BJ (cell line): Measurements from ENCODE around the gene GLI3. TPM values are rescaled to one million over a fixed set of nuclear protein-coding genes. Genes with fewer than 3 reads are reported as not detected.

Source experiments
- CTCF ChIA-PET: fragments of 350-600 bp; formaldehyde crosslinking; extraction: SDS; loops from one replicate; lab custom pipeline; 2021; ENCODE audit warnings: antibody characterized with exemption, inconsistent platforms; lab: Yijun Ruan, JAX
- POLR2A ChIA-PET: fragments of 300-600 bp; sonication (Branson Sonifier 250); formaldehyde crosslinking; extraction: SDS; loops from one replicate; lab custom pipeline; 2021; ENCODE audit warnings: antibody characterized with exemption; lab: Charles Lee
- DNase-seq: peaks from one replicate; pipeline ENCODE4 v3.0.0-alpha.2; 2011; ENCODE audit warnings: low read depth
- H3K27me3 ChIP-seq: 2 replicates; pipeline ENCODE4 v1.6.0; 2011; ENCODE audit warnings: low read length; ENCODE audit not compliant: control insufficient read depth, insufficient read depth
- H3K36me3 ChIP-seq: 2 replicates; pipeline ENCODE4 v1.5.1; 2011; ENCODE audit warnings: low read length; ENCODE audit not compliant: control insufficient read depth, insufficient read depth
- H3K4me3 ChIP-seq: 2 replicates; pipeline ENCODE4 v1.5.1; 2011; ENCODE audit warnings: low read depth, mild to moderate bottlenecking, control low read depth, low read length
- CTCF ChIP-seq: IDR thresholded peaks from 2 replicates; pipeline ENCODE4 v1.5.1; 2011; ENCODE audit warnings: low read depth, mild to moderate bottlenecking, control low read depth, inconsistent platforms, low read length, moderate library complexity; ENCODE audit not compliant: insufficient read depth
- polyA plus RNA-seq: library from polyadenylated mRNA; depleted of rRNA; stranded (reverse); fragments of >200 nt; gene quantifications from 2 replicates; pipeline ENCODE4 v1.2.3, GENCODE V29; 2011

The GLI3 gene
- polyA plus RNA-seq, 1 experiment = 5.1 TPM

- H3K36me3 ChIP-seq = no peaks in the 10 kb centered on the region; the same call in 1 of the 2 replicates
- CTCF ChIA-PET = interaction anchor here (0.9 kb wide), 1 partner anchor 17 kb away, joined by 4 read pairs; no protein-coding TSS in a partner anchor
- no peak for TF ChIP-seq CTCF
- no peaks in the 10 kb centered on the region for H3K27me3 ChIP-seq
- no peak overlapping the region for H3K4me3 ChIP-seq
- DNase-seq = no peak
- POLR2A ChIA-PET = no interaction called here
Measured at GRCh38 chr7:42055171-42055570, 181.8 kb downstream of the GLI3 start.

GRCh38 chr7:42053834-42054233 lies 183.2 kb downstream of the GLI3 start:
- H3K4me3 ChIP-seq = no peak overlapping the region
- ChIA-PET CTCF (no interaction called here), POLR2A (no interaction called here)
- H3K27me3 ChIP-seq = no peaks in the 10 kb centered on the region
- TF ChIP-seq CTCF = no peak
- H3K36me3 ChIP-seq = no peaks in the 10 kb centered on the region; the same call in 1 of the 2 replicates
- no peak for DNase-seq

GRCh38 chr7:42049761-42050160 lies 187.2 kb downstream of the GLI3 start:
- ChIA-PET POLR2A (no interaction called here), CTCF (no interaction called here)
- Histone ChIP-seq H3K36me3 (peaks cover 3% of the 10 kb centered on the region; the same call in 1 of the 2 replicates), H3K27me3 (no peaks in the 10 kb centered on the region), H3K4me3 (no peak overlapping the region)
- DNase-seq = no peak
- TF ChIP-seq CTCF = no peak

GRCh38 chr7:42046483-42046882 lies 190.5 kb downstream of the GLI3 start:
- ChIA-PET CTCF (no interaction called here), POLR2A (no interaction called here)
- no peak for DNase-seq
- H3K4me3 ChIP-seq = no peak overlapping the region
- no peak for TF ChIP-seq CTCF
- no peaks in the 10 kb centered on the region for H3K27me3 ChIP-seq
- H3K36me3 ChIP-seq = peaks cover 3% of the 10 kb centered on the region; the same call in 1 of the 2 replicates

- H3K27me3 ChIP-seq = no peaks in the 10 kb centered on the region
- no peak overlapping the region for H3K4me3 ChIP-seq
- CTCF ChIA-PET = no interaction called here
Measured at GRCh38 chr7:42045961-42046360, 191.0 kb downstream of the GLI3 start.

More at GRCh38 chr7:42045961-42046360, 191.0 kb downstream of the GLI3 start:
- H3K36me3 ChIP-seq = peaks cover 3% of the 10 kb centered on the region; the same call in 1 of the 2 replicates
- POLR2A ChIA-PET = no interaction called here
- TF ChIP-seq CTCF = no peak
- no peak for DNase-seq
